Parathyroid adenoma (tissue), 2 donors: ENCODE results near the gene LAMC3.
A peak's percentile ranks its signal among the peaks of the same experiment; 100 is the strongest.

ENCODE experiments used
- H2AFZ ChIP-seq: fragments of 300-600 bp; sonication (generic); one replicate; pipeline ENCODE4 v1.7.0; 2017; ENCODE audit warnings: antibody characterized with exemption, mild to moderate bottlenecking
- H3K27ac ChIP-seq: fragments of 300-600 bp; sonication (generic); one replicate; pipeline ENCODE4 v1.7.0; 2017
- H3K27me3 ChIP-seq: fragments of 300-600 bp; sonication (generic); one replicate; pipeline ENCODE4 v1.7.0; 2017; ENCODE audit warnings: low read length; ENCODE audit not compliant: control insufficient read depth, insufficient read depth
- H3K36me3 ChIP-seq: fragments of 300-600 bp; sonication (generic); one replicate; pipeline ENCODE4 v1.7.0; 2017; ENCODE audit warnings: low read length; ENCODE audit not compliant: control insufficient read depth, insufficient read depth
- H3K4me1 ChIP-seq: fragments of 300-600 bp; sonication (generic); one replicate; pipeline ENCODE4 v1.7.0; 2017; ENCODE audit warnings: control low read depth
- H3K4me2 ChIP-seq: fragments of 300-600 bp; sonication (generic); one replicate; pipeline ENCODE4 v1.7.0; 2017; ENCODE audit warnings: low read length
- H3K4me3 ChIP-seq: fragments of 300-600 bp; sonication (generic); one replicate; pipeline ENCODE4 v1.7.0; 2017; ENCODE audit warnings: low read depth, low read length
- H3K79me2 ChIP-seq: fragments of 300-600 bp; sonication (generic); one replicate; pipeline ENCODE4 v1.7.0; 2017; ENCODE audit warnings: control low read depth
- H3K9ac ChIP-seq: fragments of 300-600 bp; sonication (generic); one replicate; pipeline ENCODE4 v1.7.0; 2017; ENCODE audit warnings: mild to moderate bottlenecking
- H3K9me3 ChIP-seq: fragments of 300-600 bp; sonication (generic); one replicate; pipeline ENCODE4 v1.7.0; 2017; ENCODE audit warnings: low read length; ENCODE audit not compliant: control insufficient read depth
- TF ChIP-seq, protein P1 (sequence below): fragments of 300-600 bp; sonication (generic); IDR thresholded peaks from one replicate; pipeline ENCODE4 v1.7.0; 2017; ENCODE audit warnings: antibody characterized with exemption, mild to moderate bottlenecking
- donor health status: primary hyperparathyroidism.

The LAMC3 gene

DNA sequence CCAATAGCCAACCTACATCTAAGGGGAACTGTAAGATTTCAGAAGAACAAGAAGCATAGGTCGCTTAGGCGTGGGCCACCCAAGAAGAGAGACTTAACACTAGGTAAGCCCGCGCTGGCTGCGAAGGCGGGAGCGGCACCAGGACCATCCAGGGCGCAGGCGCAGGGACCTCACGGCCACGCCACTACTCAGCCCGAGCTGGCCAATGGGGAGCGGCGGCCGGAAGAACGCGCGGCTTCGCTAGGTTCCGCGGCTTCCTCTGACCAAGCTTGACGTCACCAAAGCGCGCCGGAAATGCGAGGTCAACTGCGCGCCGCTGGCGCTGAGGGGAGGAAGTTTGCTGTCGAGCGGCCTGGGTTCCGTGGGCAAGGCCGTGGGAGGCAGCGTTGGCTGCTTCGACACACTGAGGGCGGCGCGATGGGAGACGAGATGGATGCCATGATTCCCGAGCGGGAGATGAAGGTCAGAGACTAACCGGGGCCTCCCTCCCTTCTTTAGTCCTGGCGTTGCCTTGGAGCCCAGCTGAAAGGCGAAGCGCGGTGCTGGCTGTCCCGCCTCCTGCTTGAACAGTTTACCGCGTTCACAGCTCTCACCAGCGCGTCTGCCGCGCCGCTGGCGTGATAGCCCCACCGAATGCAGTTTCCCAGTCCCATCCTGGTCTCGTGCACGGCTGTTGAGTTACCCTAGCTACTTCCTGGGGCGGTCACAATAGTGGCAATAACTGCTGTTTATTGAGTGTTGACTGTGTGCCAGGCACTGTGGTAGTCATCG lies 116.5 kb downstream of the LAMC3 start, which contains the start of gene NUP214:
NUP214 (plus strand) TSS at position 299 of the 771 bp plus-strand sequence; CDS start at position 418, 119 bp downstream.
- Histone ChIP-seq H3K9me3 (no peaks in the 10 kb centered on the region), H3K27ac (peak within 1 kb of the TSS; percentile 38), H3K9ac (no peak within 1 kb of the TSS), H3K27me3 (no peaks in the 10 kb centered on the region), H3K4me1 (no peaks in the 10 kb centered on the region), H3K4me2 (peak within 1 kb of the TSS; percentile 97), H2AFZ (peak within 1 kb of the TSS; percentile 82), H3K4me3 (peak within 1 kb of the TSS; percentile 81), H3K79me2 (peaks cover 6% of the 10 kb centered on the region), H3K36me3 (no peaks in the 10 kb centered on the region)
- TF ChIP-seq, protein P1, sequence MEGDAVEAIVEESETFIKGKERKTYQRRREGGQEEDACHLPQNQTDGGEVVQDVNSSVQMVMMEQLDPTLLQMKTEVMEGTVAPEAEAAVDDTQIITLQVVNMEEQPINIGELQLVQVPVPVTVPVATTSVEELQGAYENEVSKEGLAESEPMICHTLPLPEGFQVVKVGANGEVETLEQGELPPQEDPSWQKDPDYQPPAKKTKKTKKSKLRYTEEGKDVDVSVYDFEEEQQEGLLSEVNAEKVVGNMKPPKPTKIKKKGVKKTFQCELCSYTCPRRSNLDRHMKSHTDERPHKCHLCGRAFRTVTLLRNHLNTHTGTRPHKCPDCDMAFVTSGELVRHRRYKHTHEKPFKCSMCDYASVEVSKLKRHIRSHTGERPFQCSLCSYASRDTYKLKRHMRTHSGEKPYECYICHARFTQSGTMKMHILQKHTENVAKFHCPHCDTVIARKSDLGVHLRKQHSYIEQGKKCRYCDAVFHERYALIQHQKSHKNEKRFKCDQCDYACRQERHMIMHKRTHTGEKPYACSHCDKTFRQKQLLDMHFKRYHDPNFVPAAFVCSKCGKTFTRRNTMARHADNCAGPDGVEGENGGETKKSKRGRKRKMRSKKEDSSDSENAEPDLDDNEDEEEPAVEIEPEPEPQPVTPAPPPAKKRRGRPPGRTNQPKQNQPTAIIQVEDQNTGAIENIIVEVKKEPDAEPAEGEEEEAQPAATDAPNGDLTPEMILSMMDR = no peak

DNA sequence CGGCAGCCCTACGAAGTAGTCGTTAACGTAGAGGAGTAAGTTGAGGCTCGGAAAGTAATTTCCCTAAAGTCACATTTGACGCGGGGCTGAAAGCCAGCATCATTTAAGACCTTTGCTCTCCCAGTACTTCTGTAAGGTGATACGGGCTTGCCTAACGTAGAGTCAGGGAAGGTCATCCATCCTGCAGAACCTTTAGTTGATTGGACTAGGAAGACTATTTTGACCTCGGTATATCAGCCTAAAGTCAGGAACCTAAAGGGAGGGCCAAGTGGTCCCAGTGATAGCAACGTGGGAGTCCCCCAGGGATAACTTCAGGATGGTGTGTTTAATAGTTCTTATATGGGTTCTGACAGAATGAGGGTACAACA lies 117.1 kb downstream of the LAMC3 start:
- H3K4me2 ChIP-seq = peak overlapping the region; percentile 92
- no peaks in the 10 kb centered on the region for H3K27me3 ChIP-seq
- H3K9me3 ChIP-seq = no peaks in the 10 kb centered on the region
- H3K79me2 ChIP-seq = peaks cover 6% of the 10 kb centered on the region
- peak overlapping the region; percentile 38 for H3K27ac ChIP-seq
- H3K9ac ChIP-seq = no peak overlapping the region
- no peaks in the 10 kb centered on the region for H3K36me3 ChIP-seq
- TF ChIP-seq, protein P1 = no peak
- H3K4me3 ChIP-seq = peak overlapping the region; percentile 81
- H2AFZ ChIP-seq = peak overlapping the region; percentile 80
- no peaks in the 10 kb centered on the region for H3K4me1 ChIP-seq

DNA sequence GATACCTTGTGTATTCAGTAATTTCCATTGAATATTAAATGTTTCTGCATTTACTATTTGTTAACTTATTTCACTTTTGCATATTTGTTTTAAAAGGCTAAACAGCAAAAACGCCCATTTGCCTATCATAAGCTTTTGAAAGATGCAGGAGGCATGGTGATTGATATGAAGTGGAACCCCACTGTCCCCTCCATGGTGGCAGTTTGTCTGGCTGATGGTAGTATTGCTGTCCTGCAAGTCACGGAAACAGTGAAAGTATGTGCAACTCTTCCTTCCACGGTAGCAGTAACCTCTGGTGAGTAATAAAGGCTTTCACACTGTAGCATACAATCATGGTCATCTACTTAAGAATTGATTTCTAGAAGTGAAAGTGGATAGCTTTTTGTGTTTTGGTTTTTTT lies 120.2 kb downstream of the LAMC3 start:
- H3K4me2 ChIP-seq = no peak overlapping the region

DNA sequence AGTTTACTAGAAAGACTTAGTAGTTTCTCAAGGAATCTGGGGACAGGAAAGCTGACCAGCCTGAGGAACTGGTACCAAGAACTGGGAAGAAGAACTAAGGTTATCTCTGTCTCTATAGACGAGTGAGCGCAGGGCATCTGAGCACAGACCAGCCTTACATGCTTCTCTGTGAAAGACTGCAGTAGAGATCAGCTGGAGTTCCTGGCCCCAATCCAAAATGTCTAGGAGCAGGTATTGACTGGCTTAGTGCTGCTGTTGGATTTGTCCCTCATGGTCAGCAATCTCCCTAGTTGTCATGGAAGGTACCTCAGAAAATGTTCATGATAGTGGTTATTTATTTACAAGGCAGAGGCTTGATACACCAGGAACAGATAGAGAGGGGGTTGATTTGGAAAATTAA lies 129.7 kb downstream of the LAMC3 start:
- Histone ChIP-seq H3K27ac (no peak overlapping the region), H3K36me3 (no peaks in the 10 kb centered on the region), H3K4me1 (no peaks in the 10 kb centered on the region), H3K79me2 (no peaks in the 10 kb centered on the region), H3K9me3 (no peaks in the 10 kb centered on the region), H3K4me3 (no peak overlapping the region), H3K9ac (no peak overlapping the region), H2AFZ (no peak overlapping the region), H3K27me3 (no peaks in the 10 kb centered on the region), H3K4me2 (no peak overlapping the region)
- TF ChIP-seq, protein P1 = no peak

More for the DNA sequence above, 120.2 kb downstream of the LAMC3 start:
- Histone ChIP-seq H2AFZ (no peak overlapping the region), H3K27me3 (no peaks in the 10 kb centered on the region), H3K4me3 (no peak overlapping the region), H3K9me3 (no peaks in the 10 kb centered on the region), H3K79me2 (peaks cover 6% of the 10 kb centered on the region), H3K4me1 (no peaks in the 10 kb centered on the region), H3K36me3 (no peaks in the 10 kb centered on the region), H3K27ac (no peak overlapping the region), H3K9ac (no peak overlapping the region)
- TF ChIP-seq, protein P1 = no peak

DNA sequence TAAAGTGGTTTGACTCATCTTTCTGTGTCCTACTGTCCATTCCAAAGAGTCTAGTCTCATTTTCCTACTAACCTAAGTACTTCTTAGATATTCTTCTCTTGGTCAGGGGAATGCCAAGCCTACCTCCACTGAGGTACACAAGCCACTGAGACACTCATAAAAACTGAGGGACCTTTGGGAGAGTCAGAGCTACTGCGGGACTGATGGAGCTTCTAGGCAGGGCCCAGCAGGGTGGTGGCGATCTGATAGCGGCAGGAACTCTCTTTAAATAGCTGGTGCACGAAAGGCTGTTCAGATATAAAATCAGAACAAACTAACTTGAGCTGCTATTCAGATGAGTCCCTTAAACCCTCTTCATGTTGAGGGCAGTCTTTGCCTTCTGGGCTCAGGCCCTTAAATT lies 131.1 kb downstream of the LAMC3 start:
- Histone ChIP-seq H3K4me1 (no peaks in the 10 kb centered on the region), H3K4me2 (no peak overlapping the region), H3K9ac (no peak overlapping the region), H3K9me3 (no peaks in the 10 kb centered on the region), H3K36me3 (no peaks in the 10 kb centered on the region), H2AFZ (no peak overlapping the region), H3K27ac (no peak overlapping the region), H3K4me3 (no peak overlapping the region), H3K79me2 (no peaks in the 10 kb centered on the region), H3K27me3 (no peaks in the 10 kb centered on the region)
- TF ChIP-seq, protein P1 = no peak
